ENCODE results near the gene PHC2.

PHC2 gene

GRCh38 chr1:33445108-33445507, 14.2 kb upstream of the PHC2 start:
- DNase-seq = no peak

GRCh38 chr1:33443705-33444180, 12.8 kb upstream of the PHC2 start:
- no peak for DNase-seq

GRCh38 chr1:33443080-33443704, 12.3 kb upstream of the PHC2 start:
- DNase-seq = no peak

- no peak for DNase-seq
Measured at GRCh38 chr1:33442141-33442540, 11.2 kb upstream of the PHC2 start.

GRCh38 chr1:33441088-33441745, 10.3 kb upstream of the PHC2 start:
- no peak for DNase-seq

GRCh38 chr1:33439662-33440061, 8.8 kb upstream of the PHC2 start:
- DNase-seq = no peak

GRCh38 chr1:33438364-33439160, 7.7 kb upstream of the PHC2 start:
- no peak for DNase-seq

GRCh38 chr1:33436557-33437285, 5.8 kb upstream of the PHC2 start:
- DNase-seq = no peak

- DNase-seq = peak; percentile 44
Measured at GRCh38 chr1:33435096-33435820, 4.4 kb upstream of the PHC2 start.

GRCh38 chr1:33434363-33434750, 3.5 kb upstream of the PHC2 start:
- no peak for DNase-seq

- no peak for DNase-seq
Measured at GRCh38 chr1:33433509-33434362, 2.8 kb upstream of the PHC2 start.

- no peak for DNase-seq
Measured at GRCh38 chr1:33429856-33430691, 821 bp downstream of the PHC2 start.

GRCh38 chr1:33429332-33429731, 1.6 kb downstream of the PHC2 start:
- DNase-seq = no peak

GRCh38 chr1:33428661-33429060, 2.2 kb downstream of the PHC2 start:
- DNase-seq = no peak

- no peak for DNase-seq
Measured at GRCh38 chr1:33426916-33427315, 4.0 kb downstream of the PHC2 start.

GRCh38 chr1:33425900-33426299, 5.0 kb downstream of the PHC2 start:
- no peak for DNase-seq

GRCh38 chr1:33424610-33425009, 6.3 kb downstream of the PHC2 start:
- no peak for DNase-seq

GRCh38 chr1:33424205-33424604, 6.7 kb downstream of the PHC2 start:
- DNase-seq = no peak

- no peak for DNase-seq
Measured at GRCh38 chr1:33420870-33421775, 9.8 kb downstream of the PHC2 start.

GRCh38 chr1:33418811-33419210, 12.1 kb downstream of the PHC2 start:
- DNase-seq = no peak

Measured in NCI-H446 treated with DMSO at 0.1 percent for 48 hours (cell line).